Measurements from ENCODE around the gene IQCN. TPM values are rescaled to one million over a fixed set of nuclear protein-coding genes. Genes with fewer than 3 reads are reported as not detected.

Gene IQCN
- total and polyA plus RNA-seq, 10 of the 15 experiments (the other 5 are each of a cell fraction or from before 2014, with no cell fraction given) = 0.01 to 0.54 (median 0.23) TPM; not detected in 3

- TF ChIP-seq TAF1 (IDR thresholded peaks at IDR 0.05; ENCODE audit: borderline replicate concordance, low read depth, low read length) = peak; percentile 66
- no peak for TF ChIP-seq ZNF217 (IDR thresholded peaks at IDR 0.05)
- TF ChIP-seq YBX1 (IDR thresholded peaks at IDR 0.05) = peak; percentile 60; the same call in 1 of the 2 replicates
- TF ChIP-seq CBX5 (IDR thresholded peaks at IDR 0.05; ENCODE audit: low read depth) = 0 out of 2 replicates have a peak, but pooled peaks have one; percentile 34
- TF ChIP-seq POLR2A (IDR thresholded peaks at IDR 0.05; ENCODE audit: low read depth, low read length) = peak; percentile 80
- TF ChIP-seq ZZZ3 (IDR thresholded peaks at IDR 0.05; ENCODE audit: control insufficient read depth, insufficient read length, low read depth) = no peak
- no peak for TF ChIP-seq NFYB (IDR thresholded peaks at IDR 0.05; ENCODE audit: insufficient read depth, low read depth, low read length)
- TF ChIP-seq, protein P1, sequence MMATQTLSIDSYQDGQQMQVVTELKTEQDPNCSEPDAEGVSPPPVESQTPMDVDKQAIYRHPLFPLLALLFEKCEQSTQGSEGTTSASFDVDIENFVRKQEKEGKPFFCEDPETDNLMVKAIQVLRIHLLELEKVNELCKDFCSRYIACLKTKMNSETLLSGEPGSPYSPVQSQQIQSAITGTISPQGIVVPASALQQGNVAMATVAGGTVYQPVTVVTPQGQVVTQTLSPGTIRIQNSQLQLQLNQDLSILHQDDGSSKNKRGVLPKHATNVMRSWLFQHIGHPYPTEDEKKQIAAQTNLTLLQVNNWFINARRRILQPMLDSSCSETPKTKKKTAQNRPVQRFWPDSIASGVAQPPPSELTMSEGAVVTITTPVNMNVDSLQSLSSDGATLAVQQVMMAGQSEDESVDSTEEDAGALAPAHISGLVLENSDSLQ (IDR thresholded peaks at IDR 0.05) = no peak
- TF ChIP-seq KLF5 (IDR thresholded peaks at IDR 0.05; ENCODE audit: partially characterized antibody) = peak; percentile 76
- TF ChIP-seq ASH2L (IDR thresholded peaks at IDR 0.05; ENCODE audit: borderline replicate concordance, low read depth) = no peak
- TF ChIP-seq SUPT20H (IDR thresholded peaks at IDR 0.05; ENCODE audit: borderline replicate concordance, control insufficient read depth, low read depth, low read length) = no peak
- no peak for TF ChIP-seq STAT3 (IDR thresholded peaks at IDR 0.05; ENCODE audit: low read depth, low read length)
- TF ChIP-seq NR2C2 (IDR thresholded peaks at IDR 0.05; ENCODE audit: borderline replicate concordance, control insufficient read depth, insufficient read length, low read depth) = no peak
- peak; percentile 80 for TF ChIP-seq TCF3 (IDR thresholded peaks at IDR 0.05; ENCODE audit: borderline replicate concordance, insufficient read depth, low read depth, low read length)
- no peak for TF ChIP-seq SRF (IDR thresholded peaks at IDR 0.05; ENCODE audit: low read depth in 2 of 2, low read length in 2 of 2)
- TF ChIP-seq SIX5 (IDR thresholded peaks at IDR 0.05; ENCODE audit: low read depth, low read length, severe bottlenecking) = no peak
- TF ChIP-seq, protein P2, sequence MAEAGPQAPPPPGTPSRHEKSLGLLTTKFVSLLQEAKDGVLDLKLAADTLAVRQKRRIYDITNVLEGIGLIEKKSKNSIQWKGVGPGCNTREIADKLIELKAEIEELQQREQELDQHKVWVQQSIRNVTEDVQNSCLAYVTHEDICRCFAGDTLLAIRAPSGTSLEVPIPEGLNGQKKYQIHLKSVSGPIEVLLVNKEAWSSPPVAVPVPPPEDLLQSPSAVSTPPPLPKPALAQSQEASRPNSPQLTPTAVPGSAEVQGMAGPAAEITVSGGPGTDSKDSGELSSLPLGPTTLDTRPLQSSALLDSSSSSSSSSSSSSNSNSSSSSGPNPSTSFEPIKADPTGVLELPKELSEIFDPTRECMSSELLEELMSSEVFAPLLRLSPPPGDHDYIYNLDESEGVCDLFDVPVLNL (IDR thresholded peaks at IDR 0.05; ENCODE audit: low read depth, low read length) = peak; percentile 47; the same call in 1 of the 2 replicates
- TF ChIP-seq ZSCAN29 (IDR thresholded peaks at IDR 0.05) = no peak
- TF ChIP-seq GABPA (IDR thresholded peaks at IDR 0.05; ENCODE audit: low read depth) = no peak
- TF ChIP-seq, protein P3, sequence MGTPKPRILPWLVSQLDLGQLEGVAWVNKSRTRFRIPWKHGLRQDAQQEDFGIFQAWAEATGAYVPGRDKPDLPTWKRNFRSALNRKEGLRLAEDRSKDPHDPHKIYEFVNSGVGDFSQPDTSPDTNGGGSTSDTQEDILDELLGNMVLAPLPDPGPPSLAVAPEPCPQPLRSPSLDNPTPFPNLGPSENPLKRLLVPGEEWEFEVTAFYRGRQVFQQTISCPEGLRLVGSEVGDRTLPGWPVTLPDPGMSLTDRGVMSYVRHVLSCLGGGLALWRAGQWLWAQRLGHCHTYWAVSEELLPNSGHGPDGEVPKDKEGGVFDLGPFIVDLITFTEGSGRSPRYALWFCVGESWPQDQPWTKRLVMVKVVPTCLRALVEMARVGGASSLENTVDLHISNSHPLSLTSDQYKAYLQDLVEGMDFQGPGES (IDR thresholded peaks at IDR 0.05) = no peak
- TF ChIP-seq TCF12 (IDR thresholded peaks at IDR 0.05; ENCODE audit: low read depth, low read length) = peak; percentile 69; the same call in 1 of the 2 replicates
- TF ChIP-seq BRCA1 (IDR thresholded peaks at IDR 0.05; ENCODE audit: low read depth, low read length) = no peak
- TF ChIP-seq, protein P4, sequence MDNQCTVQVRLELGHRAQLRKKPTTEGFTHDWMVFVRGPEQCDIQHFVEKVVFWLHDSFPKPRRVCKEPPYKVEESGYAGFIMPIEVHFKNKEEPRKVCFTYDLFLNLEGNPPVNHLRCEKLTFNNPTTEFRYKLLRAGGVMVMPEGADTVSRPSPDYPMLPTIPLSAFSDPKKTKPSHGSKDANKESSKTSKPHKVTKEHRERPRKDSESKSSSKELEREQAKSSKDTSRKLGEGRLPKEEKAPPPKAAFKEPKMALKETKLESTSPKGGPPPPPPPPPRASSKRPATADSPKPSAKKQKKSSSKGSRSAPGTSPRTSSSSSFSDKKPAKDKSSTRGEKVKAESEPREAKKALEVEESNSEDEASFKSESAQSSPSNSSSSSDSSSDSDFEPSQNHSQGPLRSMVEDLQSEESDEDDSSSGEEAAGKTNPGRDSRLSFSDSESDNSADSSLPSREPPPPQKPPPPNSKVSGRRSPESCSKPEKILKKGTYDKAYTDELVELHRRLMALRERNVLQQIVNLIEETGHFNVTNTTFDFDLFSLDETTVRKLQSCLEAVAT (IDR thresholded peaks at IDR 0.05) = peak; percentile 98
- TF ChIP-seq NFXL1 (IDR thresholded peaks at IDR 0.05; ENCODE audit: borderline replicate concordance) = no peak
Observed at GRCh38 chr19:18279516-18280246, 5.4 kb upstream of the IQCN start (continued).
